CD4-positive, alpha-beta T cell (primary cell): ENCODE results near the gene IL22RA2. TPM values are rescaled to one million over a fixed set of nuclear protein-coding genes. Genes with fewer than 3 reads are reported as not detected.
A peak's percentile ranks its signal among the peaks of the same experiment; 100 is the strongest.

Source experiments
- ATAC-seq: fragments of 200-7000 bp; cut with Tn5 transposase; one replicate; pipeline ENCODE4 v1.10.0; 2022; ENCODE audit warnings: mild to moderate bottlenecking; ENCODE audit not compliant: poor library complexity
- CTCF ChIA-PET: fragments of 350-600 bp; sonication (Branson Sonifier 250); formaldehyde crosslinking; loops from one replicate; lab custom pipeline; 2021; ENCODE audit warnings: antibody characterized with exemption, inconsistent platforms; lab: Charles Lee
- POLR2A ChIA-PET: fragments of 350-600 bp; sonication (Branson Sonifier 250); formaldehyde crosslinking; loops from one replicate; lab custom pipeline; 2021; ENCODE audit warnings: antibody characterized with exemption, inconsistent platforms; lab: Charles Lee
- DNase-seq, 14 experiments: peaks; one replicate each; pipeline ENCODE4 v3.0.0-alpha.2; 2013 to 2020; ENCODE audit warnings: mixed read lengths in 2 of 14
- H3K27ac ChIP-seq, 2 donors: one replicate each; pipeline versions ENCODE4 v1.5.1 to v1.7.0; 2013; ENCODE audit warnings: low read length in 2 of 2, low read depth in 1 of 2, mild to moderate bottlenecking in 1 of 2
- H3K27me3 ChIP-seq, 2 experiments: 1 replicate in 1 of 2; 2 replicates in 1 of 2; pipeline versions ENCODE4 v1.6.1 to v1.7.0; 2013; ENCODE audit warnings: low read length in 2 of 2, control low read depth in 1 of 2, mild to moderate bottlenecking in 1 of 2, moderate library complexity in 1 of 2; ENCODE audit not compliant: insufficient read depth in 2 of 2, control insufficient read depth in 1 of 2
- H3K36me3 ChIP-seq: one replicate; pipeline ENCODE4 v1.6.1; 2013; ENCODE audit warnings: low read length, control low read depth; ENCODE audit not compliant: insufficient read depth
- H3K4me1 ChIP-seq: one replicate; pipeline ENCODE4 v1.6.1; 2013; ENCODE audit warnings: low read length, control low read depth; ENCODE audit not compliant: insufficient read depth
- H3K4me3 ChIP-seq: one replicate; pipeline ENCODE4 v1.5.1; 2013; ENCODE audit warnings: mild to moderate bottlenecking, low read length, moderate library complexity
- H3K9me3 ChIP-seq, 2 experiments: 1 replicate in 1 of 2; 2 replicates in 1 of 2; pipeline versions ENCODE4 v1.6.1 to v1.7.0; 2013; ENCODE audit warnings: low read length in 2 of 2, mild to moderate bottlenecking in 2 of 2, control low read depth in 1 of 2, moderate library complexity in 1 of 2; ENCODE audit not compliant: control insufficient read depth in 1 of 2, insufficient read depth in 1 of 2
- H3K27ac Mint-ChIP-seq: one replicate; pipeline ENCODE4 v1.8.0; 2020; ENCODE audit warnings: mixed read lengths
- H3K27me3 Mint-ChIP-seq: one replicate; pipeline ENCODE4 v1.8.0; 2021; ENCODE audit warnings: mixed read lengths
- H3K36me3 Mint-ChIP-seq: one replicate; pipeline ENCODE4 v1.8.0; 2021; ENCODE audit warnings: low read depth, mixed read lengths
- H3K4me1 Mint-ChIP-seq: one replicate; pipeline ENCODE4 v1.8.0; 2021; ENCODE audit warnings: low read depth, mixed read lengths
- H3K4me3 Mint-ChIP-seq: one replicate; pipeline ENCODE4 v1.8.0; 2020; ENCODE audit warnings: mild to moderate bottlenecking, mixed read lengths
- H3K9me3 Mint-ChIP-seq: one replicate; pipeline ENCODE4 v1.8.0; 2020; ENCODE audit warnings: mixed read lengths
- intact Hi-C, 2 experiments: fragments of 100-400 bp; cut with DNase I in 1 of 2; cut with micrococcal nuclease in 1 of 2; formaldehyde crosslinking; loops; one replicate each; pipeline versions ENCODE4 v1.15.1 to v1.9.0; 2023 to 2025; cut with DNase I, micrococcal nuclease
- total RNA-seq, 174 experiments: library from RNA in 2 of 174; stranded (reverse) in 2 of 174; gene quantifications; one replicate each; pipeline ENCODE4 v1.2.3 and lab custom pipeline; 2021 to 2026
- TF ChIP-seq, protein P1 (sequence below): fragments of 200-600 bp; IDR thresholded peaks from one replicate; pipeline ENCODE4 v1.8.0; 2022; ENCODE audit warnings: antibody characterized with exemption, mild to moderate bottlenecking

IL22RA2 gene
- total RNA-seq, 2 experiments from 2014 or later = not detected

GRCh38 chr6:137166247-137167098 is 7.0 kb downstream of the IL22RA2 start:
- ChIA-PET POLR2A (no interaction called here), CTCF (interaction anchor here (0.7 to 1.3 kb wide), 2 partner anchors 71 to 72 kb away, joined by 4 to 5 read pairs; no protein-coding TSS in a partner anchor)
- intact Hi-C loops = loop anchor here in 1 of 2 experiments (5.0 kb wide), 1 partner anchor 74 kb away; no protein-coding TSS in a partner anchor
- peaks cover 2% of the 10 kb centered on the region for H3K9me3 Mint-ChIP-seq
- ATAC-seq (no peak), DNase-seq (peak in 2 of 14 experiments; percentile 15 to 18)
- Histone ChIP-seq H3K27ac (no peak overlapping the region), H3K36me3 (no peaks in the 10 kb centered on the region), H3K27me3 (no peaks in the 10 kb centered on the region), H3K4me1 (peaks cover 21% of the 10 kb centered on the region), H3K9me3 (peaks cover 5 to 10% of the 10 kb centered on the region in 2 experiments), H3K4me3 (no peak overlapping the region)
- TF ChIP-seq, protein P1, sequence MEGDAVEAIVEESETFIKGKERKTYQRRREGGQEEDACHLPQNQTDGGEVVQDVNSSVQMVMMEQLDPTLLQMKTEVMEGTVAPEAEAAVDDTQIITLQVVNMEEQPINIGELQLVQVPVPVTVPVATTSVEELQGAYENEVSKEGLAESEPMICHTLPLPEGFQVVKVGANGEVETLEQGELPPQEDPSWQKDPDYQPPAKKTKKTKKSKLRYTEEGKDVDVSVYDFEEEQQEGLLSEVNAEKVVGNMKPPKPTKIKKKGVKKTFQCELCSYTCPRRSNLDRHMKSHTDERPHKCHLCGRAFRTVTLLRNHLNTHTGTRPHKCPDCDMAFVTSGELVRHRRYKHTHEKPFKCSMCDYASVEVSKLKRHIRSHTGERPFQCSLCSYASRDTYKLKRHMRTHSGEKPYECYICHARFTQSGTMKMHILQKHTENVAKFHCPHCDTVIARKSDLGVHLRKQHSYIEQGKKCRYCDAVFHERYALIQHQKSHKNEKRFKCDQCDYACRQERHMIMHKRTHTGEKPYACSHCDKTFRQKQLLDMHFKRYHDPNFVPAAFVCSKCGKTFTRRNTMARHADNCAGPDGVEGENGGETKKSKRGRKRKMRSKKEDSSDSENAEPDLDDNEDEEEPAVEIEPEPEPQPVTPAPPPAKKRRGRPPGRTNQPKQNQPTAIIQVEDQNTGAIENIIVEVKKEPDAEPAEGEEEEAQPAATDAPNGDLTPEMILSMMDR = no peak
- peaks cover 13% of the 10 kb centered on the region for H3K27me3 Mint-ChIP-seq
- H3K4me1 Mint-ChIP-seq = peaks cover 31% of the 10 kb centered on the region
- H3K4me3 Mint-ChIP-seq = no peak overlapping the region
- H3K27ac Mint-ChIP-seq = no peak overlapping the region
- no peaks in the 10 kb centered on the region for H3K36me3 Mint-ChIP-seq

GRCh38 chr6:137165375-137166246 is 7.8 kb downstream of the IL22RA2 start:
- Histone ChIP-seq H3K4me3 (no peak overlapping the region), H3K27ac (peak overlapping the region in 1 of 2 donors; percentile 3), H3K4me1 (peaks cover 21% of the 10 kb centered on the region), H3K9me3 (peaks cover 5 to 10% of the 10 kb centered on the region in 2 experiments), H3K27me3 (no peaks in the 10 kb centered on the region), H3K36me3 (no peaks in the 10 kb centered on the region)
- H3K27me3 Mint-ChIP-seq = peaks cover 18% of the 10 kb centered on the region
- H3K9me3 Mint-ChIP-seq = peaks cover 2% of the 10 kb centered on the region
- ChIA-PET POLR2A (no interaction called here), CTCF (interaction anchor here (0.7 to 1.3 kb wide), 2 partner anchors 70 to 72 kb away, joined by 4 to 5 read pairs; no protein-coding TSS in a partner anchor)
- intact Hi-C loops = loop anchor here in 1 of 2 experiments (5.0 kb wide), 1 partner anchor 73 kb away; no protein-coding TSS in a partner anchor
- no peak overlapping the region for H3K27ac Mint-ChIP-seq
- H3K4me1 Mint-ChIP-seq = peaks cover 26% of the 10 kb centered on the region
- TF ChIP-seq, protein P1 = no peak
- H3K4me3 Mint-ChIP-seq = no peak overlapping the region
- H3K36me3 Mint-ChIP-seq = no peaks in the 10 kb centered on the region
- ATAC-seq (no peak), DNase-seq (peak in 11 of 14 experiments; percentile 5 to 77 (median 18))

GRCh38 chr6:137163732-137164318 is 9.6 kb downstream of the IL22RA2 start:
- peaks cover 29% of the 10 kb centered on the region for H3K27me3 Mint-ChIP-seq
- peaks cover 2% of the 10 kb centered on the region for H3K9me3 Mint-ChIP-seq
- DNase-seq (no peak), ATAC-seq (no peak)
- TF ChIP-seq, protein P1 = no peak
- intact Hi-C loops = no loop called here
- no peak overlapping the region for H3K27ac Mint-ChIP-seq
- ChIA-PET CTCF (no interaction called here), POLR2A (no interaction called here)
- peaks cover 5 to 10% of the 10 kb centered on the region in 2 experiments for H3K9me3 ChIP-seq
- H3K27ac ChIP-seq = no peak overlapping the region
- H3K4me1 Mint-ChIP-seq = peaks cover 24% of the 10 kb centered on the region
- no peak overlapping the region for H3K4me3 Mint-ChIP-seq
- no peak overlapping the region for H3K4me3 ChIP-seq
- peaks cover 21% of the 10 kb centered on the region for H3K4me1 ChIP-seq
- no peaks in the 10 kb centered on the region for H3K36me3 Mint-ChIP-seq
- no peaks in the 10 kb centered on the region for H3K27me3 ChIP-seq
- no peaks in the 10 kb centered on the region for H3K36me3 ChIP-seq
